Testis (tissue), 2 donors: ENCODE results near the gene SPAG6.

ENCODE experiments used
- POLR2A ChIP-seq: fragments of 450-650 bp; IDR thresholded peaks from one replicate; pipeline ENCODE4 v1.6.1; 2017; ENCODE audit warnings: antibody characterized with exemption, mild to moderate bottlenecking, moderate library complexity
- TF ChIP-seq, protein P1 (sequence below), 3 experiments: fragments of 450-650 bp in 2 of 3; fragments of 200-600 bp in 1 of 3; sonication (generic) in 1 of 3; IDR thresholded peaks; one replicate each; pipeline ENCODE4 v1.5.1; 2016 to 2019; ENCODE audit warnings: antibody characterized with exemption in 3 of 3, mild to moderate bottlenecking in 2 of 3, moderate library complexity in 1 of 3

DNA sequence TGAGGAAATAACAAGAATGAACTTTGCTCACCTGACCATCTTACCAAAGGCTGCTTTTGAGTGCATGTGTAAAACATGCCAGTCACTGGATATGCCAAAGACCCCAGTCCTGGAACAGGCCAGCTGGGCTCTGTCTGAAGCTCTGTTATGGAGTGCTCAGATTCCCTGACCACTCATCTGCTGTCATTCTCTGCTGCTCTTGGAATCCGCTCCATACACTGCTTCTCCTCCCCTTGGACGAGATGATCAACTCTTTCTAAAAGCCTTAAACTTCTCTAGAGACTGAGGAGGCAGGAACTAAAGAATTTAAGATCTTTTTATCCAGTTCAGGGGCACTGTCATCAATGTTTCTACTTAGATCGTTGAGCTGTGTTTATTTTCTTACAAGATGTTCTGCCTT, 100.2 kb downstream of the SPAG6 start:
- TF ChIP-seq, protein P1, sequence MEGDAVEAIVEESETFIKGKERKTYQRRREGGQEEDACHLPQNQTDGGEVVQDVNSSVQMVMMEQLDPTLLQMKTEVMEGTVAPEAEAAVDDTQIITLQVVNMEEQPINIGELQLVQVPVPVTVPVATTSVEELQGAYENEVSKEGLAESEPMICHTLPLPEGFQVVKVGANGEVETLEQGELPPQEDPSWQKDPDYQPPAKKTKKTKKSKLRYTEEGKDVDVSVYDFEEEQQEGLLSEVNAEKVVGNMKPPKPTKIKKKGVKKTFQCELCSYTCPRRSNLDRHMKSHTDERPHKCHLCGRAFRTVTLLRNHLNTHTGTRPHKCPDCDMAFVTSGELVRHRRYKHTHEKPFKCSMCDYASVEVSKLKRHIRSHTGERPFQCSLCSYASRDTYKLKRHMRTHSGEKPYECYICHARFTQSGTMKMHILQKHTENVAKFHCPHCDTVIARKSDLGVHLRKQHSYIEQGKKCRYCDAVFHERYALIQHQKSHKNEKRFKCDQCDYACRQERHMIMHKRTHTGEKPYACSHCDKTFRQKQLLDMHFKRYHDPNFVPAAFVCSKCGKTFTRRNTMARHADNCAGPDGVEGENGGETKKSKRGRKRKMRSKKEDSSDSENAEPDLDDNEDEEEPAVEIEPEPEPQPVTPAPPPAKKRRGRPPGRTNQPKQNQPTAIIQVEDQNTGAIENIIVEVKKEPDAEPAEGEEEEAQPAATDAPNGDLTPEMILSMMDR (IDR thresholded peaks at IDR 0.05), result no peak
- no peak for TF ChIP-seq POLR2A
